Pulmonary artery endothelial cell (primary cell): ENCODE results near the gene TDRD12. TPM values are rescaled to one million over a fixed set of nuclear protein-coding genes. Genes with fewer than 3 reads are reported as not detected.
"Not testable (repeated sequence)": the region's sequence is repeated elsewhere in the genome, so short reads cannot be mapped to it uniquely, and the experiment has no call there.

Experiments used
- DNase-seq: peaks from one replicate; pipeline ENCODE4 v3.0.0-alpha.2; 2011; ENCODE audit warnings: low read depth, low spot score
- total RNA-seq: library from RNA; depleted of rRNA; stranded (reverse); fragments of >200 nt; gene quantifications from 2 replicates; pipeline ENCODE4 v1.2.3, GENCODE V29; 2014

Gene TDRD12
- total RNA-seq, 1 donor from 2014 or later: 0.40 TPM

DNA sequence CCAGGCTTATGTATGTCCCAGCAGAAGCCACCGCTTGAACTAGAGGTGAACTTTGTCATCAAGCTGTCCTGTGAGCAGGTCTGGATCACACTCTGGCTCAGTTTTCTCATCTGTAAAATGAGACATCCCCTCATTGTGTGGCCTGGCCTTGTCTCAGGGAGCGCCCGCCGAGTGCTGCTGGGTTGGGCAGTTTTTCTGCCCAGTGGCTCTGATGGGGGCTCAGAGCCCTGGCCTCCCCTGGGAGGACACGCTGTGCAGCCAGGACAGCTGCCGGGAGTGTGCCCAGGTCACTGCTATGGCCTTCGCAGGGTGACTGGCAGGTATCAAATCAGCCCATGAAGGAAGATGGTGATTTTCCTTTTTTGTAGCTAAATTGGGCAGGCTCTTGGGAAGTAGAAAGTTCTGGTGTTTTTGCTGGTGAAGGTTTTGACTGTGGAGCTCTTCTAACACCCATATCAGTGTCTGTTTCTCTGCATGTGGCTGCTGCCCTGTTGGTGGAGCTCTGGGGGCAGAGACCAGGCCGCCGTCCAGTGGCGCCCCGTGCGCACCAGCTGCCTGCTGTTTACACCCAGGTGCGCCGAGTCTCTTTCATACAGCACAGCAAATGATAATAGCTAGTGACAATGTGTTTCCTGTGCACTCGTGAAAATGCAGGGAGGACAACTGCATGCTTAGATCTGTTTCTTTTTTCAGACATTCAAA is 109.2 kb downstream of the TDRD12 start:
- no peak for DNase-seq

DNA sequence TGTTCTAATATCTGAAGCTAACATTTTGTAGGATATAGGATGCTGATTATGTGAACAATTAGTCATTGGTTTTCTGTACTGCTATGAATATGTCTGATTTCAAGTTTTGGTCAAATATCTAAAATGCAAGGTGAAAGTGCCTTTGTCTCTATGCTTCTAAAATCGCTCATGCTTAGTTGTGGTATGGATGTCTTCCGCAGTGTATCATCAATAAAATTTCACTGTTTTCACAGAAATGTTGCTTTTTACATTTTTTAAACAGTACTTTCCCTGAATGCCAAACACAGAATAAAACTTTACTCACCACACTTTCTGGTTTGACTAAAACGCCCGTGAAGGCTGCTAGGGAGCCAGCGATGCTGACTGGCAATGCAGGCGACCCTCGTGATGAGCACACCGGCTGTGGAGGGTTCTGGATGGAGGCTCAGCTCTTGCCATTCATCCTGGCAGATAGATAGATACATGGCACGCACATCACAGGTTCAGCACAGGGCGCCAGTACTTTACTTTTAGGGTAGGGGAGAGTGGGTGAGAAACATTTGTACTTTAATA is 109.9 kb downstream of the TDRD12 start:
- DNase-seq: no peak

DNA sequence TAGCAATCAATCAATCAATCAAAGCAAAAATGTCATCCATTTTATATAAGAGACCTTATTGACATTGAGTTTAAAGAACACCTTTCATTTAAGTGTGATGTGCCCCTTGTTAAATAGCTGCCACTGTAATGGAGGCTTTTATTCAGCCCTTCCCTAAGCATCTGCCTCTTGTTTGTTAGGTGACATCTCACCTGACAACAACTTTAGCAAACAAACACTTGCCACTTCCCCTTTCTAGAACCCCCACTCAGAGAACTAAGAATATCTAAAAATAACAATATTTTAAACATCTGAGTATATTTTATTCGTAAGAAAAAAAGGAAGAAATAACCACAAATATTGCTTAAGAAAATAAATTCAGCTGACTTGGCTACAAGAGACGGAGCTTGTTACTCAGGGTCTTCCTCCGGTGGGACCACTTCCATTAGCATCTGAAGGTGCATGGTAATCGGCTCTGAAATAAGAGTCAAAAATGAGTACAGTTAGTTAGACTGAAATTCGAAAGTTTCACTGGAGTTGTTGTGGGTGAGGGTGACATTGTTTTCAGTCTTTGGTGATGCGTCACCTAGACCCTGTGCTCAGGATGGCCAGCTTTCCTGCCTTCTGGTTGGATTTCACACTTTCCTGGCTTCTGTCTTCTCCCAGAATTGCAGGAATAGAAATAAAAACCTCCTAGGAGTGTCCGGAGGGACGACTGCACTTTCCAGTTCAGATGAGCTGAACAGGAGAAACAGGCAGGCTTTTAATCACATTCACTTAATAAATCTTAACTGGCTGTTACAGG is 110.9 kb downstream of the TDRD12 start:
- DNase-seq: no peak

DNA sequence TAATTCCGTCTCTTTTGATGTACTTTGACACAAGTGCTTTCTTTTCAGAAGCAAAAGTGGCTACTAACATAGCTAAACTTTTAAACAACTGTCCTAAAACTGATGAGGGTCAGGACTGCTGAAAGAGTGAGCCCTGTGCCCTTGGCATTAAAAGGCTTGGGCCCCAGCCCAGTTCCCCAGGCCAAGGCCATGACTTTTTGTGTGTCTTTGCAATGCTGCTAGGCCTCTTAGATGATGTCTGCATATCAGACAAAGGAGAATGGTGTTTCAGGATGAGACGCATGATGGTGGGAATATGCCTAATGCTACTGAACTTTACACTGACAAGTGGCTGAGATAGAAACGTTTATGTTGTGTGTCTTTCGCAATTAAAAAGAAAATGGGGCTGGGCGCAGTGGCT is 112.0 kb downstream of the TDRD12 start:
- no peak for DNase-seq

DNA sequence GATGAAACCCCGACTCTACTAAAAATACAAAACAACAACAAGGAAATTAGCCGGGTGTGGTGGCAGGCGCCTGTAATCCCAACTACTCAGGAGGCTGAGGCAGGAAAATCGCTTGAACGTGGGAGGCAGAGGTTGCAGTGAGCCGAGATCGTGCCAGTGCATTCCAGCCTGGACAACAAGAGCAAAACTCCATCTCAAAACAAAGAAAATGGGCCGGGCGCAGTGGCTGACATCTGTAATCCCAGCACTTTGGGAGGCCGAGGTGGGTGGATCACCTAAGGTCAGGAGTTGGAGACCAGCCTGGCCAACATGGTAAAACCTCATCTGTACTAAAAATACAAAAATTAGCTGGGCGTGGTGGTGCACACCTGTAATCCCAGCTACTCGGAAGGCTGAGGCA is 112.5 kb downstream of the TDRD12 start:
- not testable (repeated sequence) for DNase-seq

DNA sequence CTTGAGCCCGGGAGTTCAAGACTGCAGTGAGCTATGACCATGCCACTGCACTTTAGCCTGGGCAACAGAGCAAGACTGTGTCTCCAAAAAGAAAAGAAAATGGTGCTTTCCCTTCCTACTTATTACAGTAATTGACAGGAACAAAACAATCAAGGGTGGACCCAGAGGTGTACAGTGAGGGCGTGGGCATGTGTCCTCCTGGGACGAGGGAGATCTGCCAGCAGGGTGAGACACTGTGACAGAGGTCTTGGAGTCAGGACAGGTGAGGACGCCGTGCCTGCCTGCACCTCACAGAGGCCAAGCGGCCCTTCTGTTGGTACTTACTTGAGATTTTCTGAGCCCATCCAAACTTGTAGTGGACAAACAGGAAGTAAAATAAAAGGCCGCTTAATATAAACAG is 113.3 kb downstream of the TDRD12 start:
- DNase-seq: not testable (repeated sequence)

DNA sequence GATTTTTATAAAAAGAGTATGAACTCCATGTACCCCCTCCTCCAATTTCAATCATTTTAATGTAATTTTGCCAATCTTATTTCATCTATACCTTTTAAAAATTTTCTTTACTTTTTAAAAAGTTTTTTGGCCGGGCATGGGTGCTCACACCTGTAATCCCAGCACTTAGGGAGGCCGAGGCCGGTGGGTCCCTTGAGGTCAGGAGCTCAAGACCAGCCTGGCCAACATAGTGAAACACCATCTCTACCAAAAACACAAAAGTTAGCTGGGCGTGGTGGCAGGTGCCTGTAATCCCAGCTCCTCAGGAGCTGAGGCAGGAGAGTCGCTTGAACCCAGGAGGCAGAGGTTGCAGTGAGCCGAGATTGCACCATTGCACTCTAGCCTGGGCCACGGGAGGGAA is 113.8 kb downstream of the TDRD12 start:
- not testable (repeated sequence) for DNase-seq

DNA sequence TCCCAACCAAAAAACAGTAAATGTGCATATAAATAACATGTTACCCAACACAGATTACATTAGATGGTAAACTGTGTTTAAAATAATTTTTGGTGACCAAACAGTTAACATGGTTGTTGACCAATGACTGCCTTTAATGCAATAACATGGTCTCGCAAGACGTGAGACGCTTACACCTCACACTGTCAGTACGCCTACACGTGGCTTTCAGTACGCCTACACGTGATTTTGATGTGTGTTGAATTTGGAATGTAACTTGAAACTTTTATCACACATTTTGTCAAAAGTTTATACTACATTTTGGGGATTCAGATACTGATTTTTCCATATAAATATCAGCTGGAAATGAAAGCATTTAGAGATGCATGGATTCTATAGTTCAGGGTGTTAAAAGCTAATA is 118.0 kb downstream of the TDRD12 start:
- no peak for DNase-seq

DNA sequence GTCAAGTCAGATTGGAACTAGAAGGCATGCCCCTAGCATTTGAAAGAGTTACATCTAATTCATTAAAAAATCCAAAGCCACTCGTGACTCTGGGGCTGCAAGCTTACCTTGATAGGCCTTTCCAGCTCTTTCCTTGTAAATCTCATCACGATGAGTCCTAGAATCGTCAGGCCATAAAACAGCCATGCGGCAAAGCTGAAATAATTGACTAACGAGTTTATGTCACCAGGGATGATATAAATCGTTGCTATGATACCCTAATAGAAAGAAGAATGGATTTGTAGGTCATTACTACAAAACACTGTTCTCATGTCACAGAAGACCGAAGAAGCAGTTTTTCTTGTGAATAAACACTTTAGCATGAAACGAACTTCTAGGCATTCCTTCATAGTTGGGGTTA is 122.5 kb downstream of the TDRD12 start:
- DNase-seq: no peak

DNA sequence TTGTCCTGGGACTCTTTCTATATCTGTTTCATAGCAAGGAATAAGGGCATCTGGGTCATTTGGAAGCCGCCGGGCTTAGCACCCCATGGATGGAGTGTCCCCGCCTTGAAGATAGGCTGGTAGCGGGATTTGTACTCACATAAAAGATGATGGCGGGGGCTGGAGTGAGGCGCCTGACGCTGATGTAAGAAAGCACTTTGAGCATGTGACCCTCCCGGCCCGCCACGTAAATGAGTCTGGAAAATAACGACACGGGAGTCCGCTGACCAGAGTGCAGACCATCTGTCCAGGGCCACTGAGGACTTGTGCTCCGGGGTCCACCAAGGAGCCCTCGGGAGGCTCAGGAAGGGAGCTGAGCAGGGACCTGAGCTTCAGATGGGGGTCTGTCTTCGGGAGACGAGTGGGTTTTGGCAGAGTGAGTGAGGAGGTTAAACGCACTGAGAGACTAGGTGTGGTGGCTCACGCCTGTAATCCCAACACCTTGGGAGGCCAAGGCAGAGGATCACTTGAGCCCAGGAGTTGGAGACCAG is 124.2 kb downstream of the TDRD12 start:
- no peak for DNase-seq

DNA sequence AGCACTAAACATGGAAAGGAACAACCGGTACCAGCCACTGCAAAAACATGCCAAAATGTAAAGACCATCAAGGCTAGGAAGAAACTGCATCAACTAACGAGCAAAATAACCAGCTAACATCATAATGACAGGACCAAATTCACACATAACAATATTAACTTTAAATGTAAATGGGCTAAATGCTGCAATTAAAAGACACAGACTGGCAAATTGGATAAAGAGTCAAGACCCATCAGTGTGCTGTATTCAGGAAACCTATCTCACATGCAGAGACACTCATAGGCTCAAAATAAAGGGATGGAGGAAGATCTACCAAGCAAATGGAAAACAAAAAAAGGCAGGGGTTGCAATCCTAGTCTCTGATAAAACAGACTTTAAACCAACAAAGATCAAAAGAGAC is 128.5 kb downstream of the TDRD12 start:
- not testable (repeated sequence) for DNase-seq

DNA sequence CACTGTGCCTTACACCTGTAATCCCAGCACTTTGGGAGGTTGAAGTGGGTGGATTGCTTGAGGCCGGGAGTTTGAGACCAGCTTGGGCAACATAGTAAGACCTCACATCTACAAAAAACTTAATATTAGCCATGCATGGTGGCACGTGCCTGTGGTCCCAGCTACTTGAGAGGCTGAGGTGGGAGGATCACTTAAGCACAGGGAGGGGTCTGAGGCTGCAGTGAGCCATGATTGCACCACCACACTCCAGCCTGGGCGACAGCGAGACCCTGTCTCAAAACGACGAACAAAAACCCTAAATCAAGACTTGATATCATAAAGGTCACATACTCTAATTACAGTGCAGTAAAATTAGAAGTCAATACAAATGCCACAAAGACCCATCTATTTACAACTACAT is 132.6 kb downstream of the TDRD12 start:
- no peak for DNase-seq

DNA sequence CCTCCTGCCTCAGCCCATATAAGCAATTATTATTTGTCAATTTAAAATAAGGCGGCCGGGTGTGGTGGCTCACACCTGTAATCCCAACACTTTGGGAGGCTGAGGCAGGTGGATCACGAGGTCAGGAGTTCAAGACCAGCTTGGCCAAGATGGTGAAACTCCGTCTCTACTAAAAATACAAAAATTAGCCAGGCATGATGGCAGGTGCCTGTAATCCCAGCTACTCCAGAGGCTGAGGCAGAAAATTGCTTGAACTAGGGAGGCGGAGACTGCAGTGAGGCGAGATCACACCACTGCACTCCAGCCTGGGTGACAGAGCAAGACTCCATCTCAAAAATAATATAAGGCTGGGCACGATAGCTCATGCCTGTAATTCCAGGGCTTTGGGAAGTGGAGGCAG is 137.3 kb downstream of the TDRD12 start:
- not testable (repeated sequence) for DNase-seq

DNA sequence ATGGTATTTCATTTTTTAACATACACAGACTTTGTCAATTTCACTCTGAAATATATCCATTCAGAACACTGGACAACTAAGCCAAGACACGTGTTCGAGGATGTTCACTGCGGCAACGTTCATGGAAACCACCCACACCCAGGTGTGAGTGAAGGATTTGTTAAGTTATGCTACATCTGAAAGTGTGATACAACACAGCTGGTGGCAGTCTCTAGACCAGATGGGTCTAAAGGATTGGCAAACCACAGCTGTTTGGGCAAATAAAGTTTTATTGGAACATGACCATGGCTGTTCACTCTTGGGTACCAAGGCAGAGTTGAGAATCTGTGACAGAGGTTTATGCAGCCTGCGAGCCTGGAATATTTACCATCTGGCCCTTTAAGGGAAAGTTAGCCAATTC is 138.0 kb downstream of the TDRD12 start:
- DNase-seq: no peak

DNA sequence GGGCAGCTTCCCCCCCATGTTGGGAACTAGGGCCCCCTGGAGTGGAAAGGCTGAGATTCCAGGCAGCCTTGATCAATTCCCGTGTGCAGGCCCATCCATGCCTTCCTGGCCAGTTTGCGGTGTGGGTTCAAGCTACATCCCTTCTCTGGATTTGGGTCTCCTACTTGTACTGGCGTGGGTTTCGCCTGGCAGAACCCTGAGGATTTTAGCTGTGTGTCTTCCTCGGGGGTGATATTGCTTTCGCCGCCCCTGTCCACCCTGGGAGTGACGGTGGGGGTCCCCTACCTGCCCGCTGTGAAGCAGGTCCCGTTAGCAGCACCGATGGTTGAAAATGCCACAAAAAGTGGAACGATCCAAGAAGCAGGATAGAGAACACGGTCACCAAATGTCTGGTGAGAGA is 138.6 kb downstream of the TDRD12 start:
- DNase-seq: no peak

DNA sequence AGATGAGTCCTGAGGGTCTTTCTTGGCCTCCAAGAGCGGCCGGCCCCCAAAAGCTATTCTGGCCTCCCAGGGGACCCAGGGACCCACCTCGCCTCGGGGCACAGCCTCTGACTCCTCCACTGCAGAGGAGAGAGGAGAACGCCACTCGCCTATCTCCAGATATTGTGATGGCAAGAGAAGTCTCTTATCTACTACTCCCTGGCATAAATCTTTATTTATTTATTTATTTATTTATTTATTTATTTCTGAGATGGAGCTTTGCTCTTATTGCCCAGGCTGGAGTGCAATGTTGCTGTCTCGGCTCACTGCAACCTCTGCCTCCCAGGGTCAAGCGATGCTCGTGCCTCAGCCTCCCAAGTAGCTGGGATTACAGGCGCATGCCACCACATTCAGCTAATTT is 139.0 kb downstream of the TDRD12 start:
- DNase-seq: no peak

DNA sequence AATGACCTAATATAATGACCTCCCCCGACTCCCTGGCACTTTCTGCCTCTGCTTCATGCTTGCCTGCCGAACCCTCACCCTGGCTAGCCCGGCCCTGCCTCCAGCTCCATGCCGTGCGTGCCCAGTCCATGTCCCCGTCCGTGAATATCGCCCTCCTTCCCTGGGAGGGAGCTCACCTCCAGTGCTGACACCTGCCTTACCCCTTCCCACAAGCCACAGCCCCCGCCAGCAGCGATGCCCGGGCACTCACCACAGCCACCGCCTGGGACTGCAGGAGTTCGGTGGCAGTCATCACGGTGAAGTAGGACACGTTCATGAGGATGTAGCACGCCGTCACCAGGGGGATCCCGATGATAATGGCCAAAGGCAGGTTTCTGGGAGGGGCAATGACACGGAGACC is 140.0 kb downstream of the TDRD12 start:
- no peak for DNase-seq

DNA sequence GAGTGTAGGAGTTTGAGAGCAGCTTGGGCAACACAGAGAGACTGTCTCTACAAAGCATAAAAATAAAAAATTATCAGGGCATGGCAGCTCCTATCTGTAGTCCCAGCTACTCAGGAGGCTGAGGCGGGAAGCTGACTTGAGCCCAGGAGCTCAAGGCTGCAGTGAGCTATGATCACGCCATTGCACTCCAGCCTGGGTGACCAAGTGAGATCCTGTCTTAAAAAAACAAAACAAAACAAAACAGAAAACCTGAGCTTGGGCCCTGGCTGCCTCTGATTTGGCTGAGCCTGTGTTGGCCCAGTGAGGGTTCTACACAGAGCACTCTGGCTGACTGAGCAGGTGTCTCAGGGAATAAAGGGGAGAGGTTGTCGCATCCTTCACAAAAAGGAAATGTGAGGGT is 142.0 kb downstream of the TDRD12 start:
- DNase-seq: no peak

DNA sequence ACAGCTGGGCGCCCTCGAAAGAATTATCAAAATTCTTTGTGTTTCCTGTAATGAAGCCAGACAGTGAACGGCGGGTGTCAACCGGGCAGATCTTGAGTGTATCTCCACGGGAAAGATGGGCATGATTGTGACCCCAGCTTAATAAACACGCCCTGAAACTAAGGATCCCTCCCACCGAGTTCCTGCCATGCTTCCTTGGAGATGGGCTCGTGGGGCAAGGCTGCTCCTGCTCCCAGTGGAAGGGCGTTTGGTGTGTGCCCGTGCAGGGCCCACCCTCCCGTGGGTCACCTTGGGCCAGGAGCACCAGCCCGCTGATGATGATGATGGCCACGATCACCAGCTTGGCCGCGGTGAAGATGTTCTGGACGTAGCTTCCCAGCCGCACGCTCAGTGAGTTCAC is 142.6 kb downstream of the TDRD12 start:
- DNase-seq: no peak

DNA sequence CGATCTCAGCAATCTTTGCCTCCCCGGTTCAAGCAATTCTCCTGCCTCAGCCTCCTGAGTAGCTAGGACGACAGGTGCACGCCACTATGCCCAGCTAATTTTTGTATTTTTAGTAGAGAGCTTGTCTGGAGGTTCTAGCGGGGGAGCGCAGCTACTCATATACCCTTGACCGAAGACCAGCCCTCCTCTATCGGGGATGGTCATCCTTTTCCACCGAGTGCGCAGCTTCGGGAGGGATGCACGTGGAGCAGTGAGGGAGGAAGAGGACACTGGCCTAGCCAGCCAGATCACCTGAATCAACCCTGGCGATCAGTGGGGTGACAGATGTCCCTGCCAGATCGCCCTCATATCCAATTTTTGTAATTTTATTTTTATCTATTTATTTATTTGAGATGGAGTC is 143.2 kb downstream of the TDRD12 start:
- DNase-seq: no peak

DNA sequence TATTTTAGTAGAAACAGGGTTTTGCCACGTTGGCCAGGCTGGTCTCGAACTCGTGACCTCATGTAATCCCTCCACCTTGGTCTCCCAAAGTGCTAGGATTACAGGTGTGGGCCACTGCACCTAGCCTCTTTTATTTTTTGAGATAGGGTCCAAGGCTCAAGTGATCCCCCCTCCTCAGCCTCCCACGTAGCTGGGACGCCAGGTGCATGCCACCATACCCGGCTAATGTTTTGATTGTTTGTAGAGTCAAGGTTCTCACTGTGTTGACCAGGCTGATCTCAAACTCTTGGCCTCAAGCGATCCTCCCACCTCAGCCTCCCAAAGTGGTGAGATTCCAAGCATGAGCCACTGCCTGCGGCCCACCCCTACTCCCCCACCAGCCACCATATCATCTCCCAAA is 143.7 kb downstream of the TDRD12 start:
- no peak for DNase-seq

DNA sequence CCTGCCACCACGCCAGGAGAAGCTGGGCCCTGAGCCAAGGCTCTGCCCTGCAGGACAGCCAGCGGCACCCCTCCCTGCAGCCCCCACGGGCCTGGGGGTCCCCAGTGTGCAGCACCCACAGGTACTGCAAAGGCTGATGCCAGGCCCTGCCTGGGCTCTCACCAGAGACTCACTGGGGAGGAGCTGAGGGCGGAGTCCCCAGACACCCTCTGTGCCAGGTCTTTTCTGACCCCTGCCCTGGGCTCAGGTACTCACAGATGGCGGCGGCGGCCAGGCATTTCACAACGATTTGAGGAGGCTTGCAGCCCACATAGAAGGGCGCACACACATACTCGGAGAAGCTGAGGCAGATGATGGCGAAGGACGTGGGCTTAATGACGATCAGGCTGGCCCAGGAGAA is 144.3 kb downstream of the TDRD12 start:
- no peak for DNase-seq
